ENCODE results near the gene CYB561A3.
"Not testable (repeated sequence)": the region's sequence is repeated elsewhere in the genome, so short reads cannot be mapped to it uniquely, and the experiment has no call there.

Gene CYB561A3, protein sequence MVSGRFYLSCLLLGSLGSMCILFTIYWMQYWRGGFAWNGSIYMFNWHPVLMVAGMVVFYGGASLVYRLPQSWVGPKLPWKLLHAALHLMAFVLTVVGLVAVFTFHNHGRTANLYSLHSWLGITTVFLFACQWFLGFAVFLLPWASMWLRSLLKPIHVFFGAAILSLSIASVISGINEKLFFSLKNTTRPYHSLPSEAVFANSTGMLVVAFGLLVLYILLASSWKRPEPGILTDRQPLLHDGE

DNA sequence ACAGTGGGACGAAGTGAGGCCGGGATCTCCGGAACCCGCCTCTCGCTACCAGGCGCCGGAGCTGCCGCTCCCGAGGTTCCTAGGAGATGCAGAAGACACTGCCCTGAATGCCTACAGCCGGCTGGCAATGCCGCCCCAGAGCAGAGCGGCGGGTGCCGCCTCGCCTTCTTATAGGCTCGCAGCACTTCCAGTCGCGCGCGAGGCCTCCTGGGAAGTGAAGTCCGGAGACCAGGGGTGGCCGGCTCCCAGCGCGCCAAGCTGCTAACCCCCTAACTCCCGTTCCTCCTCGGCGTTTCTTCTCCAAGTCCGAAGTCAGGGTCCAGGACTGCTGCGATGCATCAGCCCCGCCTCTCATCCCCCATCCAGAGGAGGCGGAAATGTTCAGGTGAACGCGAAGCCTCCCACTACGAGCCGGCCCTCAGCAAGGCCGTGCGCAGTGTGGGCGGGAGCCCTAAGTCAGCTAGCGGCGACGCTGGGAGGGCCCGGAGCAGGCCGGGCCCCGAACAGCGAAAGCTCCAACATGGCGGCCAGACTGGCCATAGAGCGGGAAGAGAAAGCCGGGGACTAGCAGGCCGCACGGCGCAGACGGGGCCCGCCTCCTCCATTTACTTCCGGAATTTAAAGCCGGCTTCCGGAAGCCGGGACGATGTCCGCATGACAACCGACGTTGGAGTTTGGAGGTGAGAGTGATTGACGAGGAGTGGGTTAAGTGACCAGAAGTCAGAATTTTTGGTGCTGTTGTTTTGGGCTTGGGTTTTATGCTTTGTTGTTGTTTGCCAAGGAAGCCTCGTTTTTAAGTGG lies at the start of gene CYB561A3, which contains the start of gene TMEM138:
Gene CYB561A3 (minus strand): TSS at position 142 of the 801 bp plus-strand sequence. CDS start 5,169 bp downstream, outside the sequence.
Gene TMEM138 (plus strand): TSS at position 634 of the 801 bp plus-strand sequence. CDS start 2,017 bp downstream, outside the sequence.
- peak; percentile 98 for DNase-seq

DNA sequence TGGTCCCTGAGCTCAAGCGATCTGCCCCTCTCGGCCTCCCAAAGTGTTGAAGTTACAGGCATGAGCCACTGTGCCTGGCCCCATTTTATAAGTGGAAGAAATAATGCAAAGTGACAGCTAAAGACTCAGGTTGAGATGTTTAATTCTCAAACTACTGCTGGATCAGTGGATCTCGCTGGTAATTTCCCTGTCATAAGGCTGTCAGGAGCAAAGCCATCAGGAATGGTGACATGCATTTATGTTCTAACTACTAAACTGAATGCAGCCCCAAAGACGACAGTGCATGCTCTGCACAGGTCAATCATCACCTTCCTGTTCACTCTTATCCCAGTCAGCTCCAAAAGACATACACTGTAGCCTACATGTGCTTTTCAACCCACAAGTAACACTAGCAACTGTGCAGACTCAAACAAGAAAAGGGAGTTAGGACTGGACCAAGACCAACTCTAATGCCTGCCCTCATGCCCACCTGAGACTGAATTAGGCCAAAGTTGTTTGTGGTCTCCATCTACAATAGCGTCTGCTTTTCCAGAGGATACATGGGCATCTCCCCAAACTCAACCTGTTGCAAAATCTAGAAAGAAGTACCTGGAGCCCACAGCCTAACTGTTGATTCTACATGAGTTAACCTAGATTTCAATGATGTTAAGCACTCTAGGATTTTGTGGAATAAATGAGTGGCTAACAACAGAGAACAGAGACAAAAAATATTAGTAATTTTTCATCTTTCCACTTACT lies 45.5 kb upstream of the CYB561A3 start:
- no peak for DNase-seq

DNA sequence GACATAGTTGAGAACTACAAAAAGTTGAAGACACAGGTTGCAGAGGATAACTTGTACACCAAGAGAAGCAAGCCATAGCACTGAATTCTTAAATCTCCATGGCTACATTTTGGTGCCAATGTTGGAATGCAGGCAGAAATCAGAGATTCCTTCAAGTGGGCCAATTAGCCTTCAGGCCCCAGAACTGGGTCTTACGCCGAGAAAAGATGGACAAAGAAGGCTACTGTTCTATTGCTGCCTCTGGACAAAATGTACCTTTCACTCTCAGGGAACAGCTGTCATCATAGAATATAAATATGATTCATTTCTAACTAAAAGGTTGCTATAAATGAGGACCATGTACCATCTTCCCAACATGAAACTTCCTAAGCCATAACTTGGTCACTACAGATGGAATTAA lies 44.4 kb upstream of the CYB561A3 start:
- DNase-seq, result no peak

DNA sequence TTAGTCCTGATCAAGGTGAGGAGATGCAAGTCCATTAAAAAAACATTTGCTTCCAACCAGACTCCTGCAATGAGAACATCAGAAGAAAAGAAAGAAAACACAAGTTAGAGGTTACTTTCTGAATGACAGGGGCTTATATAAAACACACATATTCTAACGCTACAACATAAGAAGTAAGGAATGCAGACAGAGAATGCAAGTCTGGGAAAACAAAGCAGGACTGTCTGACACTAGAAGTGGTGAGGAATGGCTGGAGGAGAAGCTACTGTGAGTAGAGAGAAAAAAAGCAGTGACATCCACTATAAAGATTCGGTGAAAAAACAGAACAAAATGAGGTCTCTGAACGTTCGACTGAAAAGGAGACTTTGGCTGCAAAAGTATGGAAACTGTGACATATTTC lies 43.0 kb upstream of the CYB561A3 start:
- no peak for DNase-seq

DNA sequence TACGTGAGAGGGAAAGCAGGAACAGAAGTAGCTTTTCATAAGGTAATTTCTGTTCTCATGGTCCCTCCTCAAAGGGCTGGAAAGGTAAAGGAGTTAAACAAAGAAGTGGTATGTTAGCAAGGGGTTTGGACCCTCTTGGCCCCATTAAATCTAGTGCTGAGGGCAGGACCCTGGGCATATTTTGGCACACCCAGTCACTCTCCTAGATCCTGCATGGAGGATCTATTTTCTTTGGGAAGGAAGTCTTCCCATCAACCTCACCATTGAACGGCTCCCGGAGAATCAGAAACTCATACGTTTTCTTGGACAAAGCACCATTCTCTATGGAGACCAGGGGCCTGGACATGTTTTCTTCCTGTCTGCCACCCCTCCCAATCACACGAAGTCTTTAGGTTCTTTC lies 42.4 kb upstream of the CYB561A3 start:
- no peak for DNase-seq

DNA sequence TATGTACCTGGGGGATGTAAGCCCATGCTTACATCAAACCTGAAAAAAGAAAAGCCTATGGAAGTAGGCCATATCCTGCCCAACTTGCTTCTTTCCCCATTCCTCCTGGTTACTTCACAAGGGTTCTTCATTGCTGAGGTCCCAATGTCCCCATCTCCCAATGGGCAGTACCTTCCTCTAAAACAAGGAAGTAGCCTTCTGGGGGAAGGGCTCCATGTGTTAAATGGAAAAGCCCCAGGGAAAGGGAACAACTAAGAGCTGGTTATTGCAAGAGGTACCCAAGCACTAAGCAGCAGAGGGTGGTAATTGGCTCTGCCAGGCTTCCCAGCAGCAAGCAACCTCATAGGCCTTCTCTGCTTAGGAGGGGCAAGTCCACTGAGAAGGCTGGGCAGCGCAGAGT lies 42.0 kb upstream of the CYB561A3 start:
- DNase-seq, result no peak

DNA sequence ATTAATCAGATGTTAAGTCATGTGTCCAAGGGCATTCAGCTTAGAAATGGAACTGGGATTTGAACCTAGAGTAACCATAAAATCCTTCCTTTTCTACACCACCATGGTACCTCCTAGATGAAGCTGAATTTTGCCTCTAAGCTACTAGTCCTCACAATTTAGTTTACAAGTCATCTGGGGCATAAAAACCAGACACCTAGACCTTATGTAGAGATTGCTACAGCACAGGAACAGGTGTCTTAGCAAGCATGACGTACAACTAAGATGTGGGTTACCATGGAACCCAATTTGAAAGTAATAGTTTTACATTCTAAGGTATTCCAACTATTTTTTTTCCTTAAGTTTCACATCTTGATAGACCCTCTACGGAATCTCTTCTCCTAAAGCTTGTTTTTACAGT lies 39.9 kb upstream of the CYB561A3 start:
- no peak for DNase-seq

DNA sequence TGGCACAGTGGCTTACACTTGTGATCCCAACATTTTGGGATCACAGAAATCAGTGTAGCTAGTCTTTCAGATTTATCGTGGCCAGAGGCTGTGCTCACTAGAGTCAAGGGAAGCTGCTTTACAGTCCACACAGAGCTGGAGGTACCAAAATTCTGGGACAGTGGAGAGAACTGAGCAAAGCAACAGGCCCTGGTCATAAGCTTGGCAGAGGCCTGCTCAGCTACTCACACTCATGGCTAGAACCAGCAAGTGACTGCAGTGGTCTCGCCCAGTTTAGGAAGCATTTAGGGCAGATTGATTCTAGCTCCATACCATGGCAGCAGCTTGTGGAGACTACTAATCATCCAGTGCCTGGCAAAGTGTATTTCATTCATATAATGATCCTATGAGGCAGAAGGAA lies 39.5 kb upstream of the CYB561A3 start:
- DNase-seq, result no peak

DNA sequence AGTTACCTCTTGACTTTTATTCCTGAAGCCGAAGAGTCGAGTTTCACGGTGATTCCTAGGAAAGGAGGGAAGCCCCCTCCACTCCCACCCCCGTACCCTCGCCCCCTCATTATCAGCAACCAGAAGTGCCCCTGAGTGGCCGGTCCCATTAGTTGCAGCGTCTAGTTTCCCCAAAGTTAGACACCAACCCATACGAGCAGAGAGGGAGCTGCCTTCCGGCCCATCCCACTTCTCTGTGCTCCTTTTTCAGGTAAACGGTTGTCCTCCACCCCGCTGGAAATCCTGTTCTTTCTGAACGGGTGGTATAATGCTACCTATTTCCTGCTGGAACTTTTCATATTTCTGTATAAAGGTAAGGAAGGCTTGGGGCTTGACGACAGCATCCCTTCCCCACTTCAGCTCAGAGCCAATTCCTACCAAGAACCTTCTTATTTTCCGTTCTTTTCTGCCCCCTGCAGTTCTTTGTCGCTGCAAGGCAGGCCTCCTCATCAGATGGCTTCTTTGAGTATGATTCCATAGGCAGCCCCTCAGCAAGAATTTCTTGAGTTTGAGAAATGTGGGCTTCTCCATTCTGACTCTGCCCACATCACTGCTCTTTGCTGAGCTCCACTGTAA lies 31.4 kb upstream of the CYB561A3 start:
- DNase-seq, result peak in 1 of 2 experiments; percentile 41

DNA sequence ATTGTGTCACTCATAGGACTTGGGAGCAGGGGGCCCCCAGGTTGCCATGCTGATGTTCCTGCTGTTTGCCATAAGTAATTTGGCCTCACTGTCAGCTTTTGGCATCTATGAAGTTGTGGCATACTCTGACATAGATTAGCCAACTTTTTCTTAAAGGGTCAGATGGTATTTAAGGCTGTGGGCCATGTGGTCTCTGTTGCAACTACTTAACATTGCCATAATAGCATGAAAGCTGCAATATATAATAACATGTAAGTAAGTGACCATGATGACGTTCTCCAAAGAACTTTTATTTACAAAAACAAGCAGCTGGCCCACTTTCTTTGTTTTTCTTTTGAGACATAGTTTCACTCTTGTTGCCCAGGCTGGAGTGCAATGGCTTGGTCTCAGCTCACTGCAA lies 28.5 kb upstream of the CYB561A3 start:
- no peak for DNase-seq

DNA sequence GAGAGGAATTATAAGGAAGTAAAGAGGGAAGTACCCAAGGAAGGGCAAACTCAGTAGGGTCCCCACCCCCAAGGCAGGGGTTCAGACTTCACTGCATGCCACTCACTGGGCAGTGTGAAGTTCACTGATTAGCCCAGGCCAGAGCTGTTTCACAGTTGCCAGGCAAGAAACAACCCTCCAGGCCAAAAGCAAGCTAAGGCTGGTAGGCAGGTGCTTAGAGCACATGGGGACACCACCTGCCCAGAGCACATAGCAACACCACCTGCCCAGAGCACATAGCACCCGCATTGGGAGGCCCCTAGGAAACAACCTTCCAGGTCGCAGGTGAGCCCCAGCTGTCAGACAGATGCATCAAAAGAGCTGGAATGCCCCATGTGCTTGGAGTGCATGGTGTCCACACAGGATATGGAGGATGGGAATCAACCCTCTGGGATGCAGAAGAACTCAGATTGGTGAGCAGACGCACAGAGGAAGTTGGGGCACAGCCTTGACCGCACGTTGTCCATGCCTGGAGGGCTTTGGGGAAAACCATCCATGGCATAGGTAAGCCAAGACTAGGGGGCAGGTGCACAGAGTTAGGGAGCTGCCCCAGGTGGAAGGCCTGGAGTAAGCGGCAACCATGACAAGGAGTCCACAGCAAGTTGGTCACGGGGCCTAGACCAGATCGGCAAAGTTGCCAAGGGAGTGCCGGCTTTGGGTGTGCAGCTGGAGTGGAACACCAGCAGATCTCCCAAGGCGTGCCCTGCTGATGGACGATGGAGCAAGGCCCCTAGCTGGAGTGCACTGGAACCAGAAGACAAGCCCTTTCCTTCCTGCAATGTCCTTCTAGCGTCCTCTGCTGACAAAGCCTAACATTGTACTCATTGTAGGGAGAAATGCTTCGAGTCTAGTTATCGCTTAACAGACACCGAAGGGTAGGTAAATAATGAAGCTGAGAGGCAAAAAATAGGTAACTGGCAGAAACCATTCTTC lies 22.9 kb upstream of the CYB561A3 start:
- peak; percentile 57 to 59 for DNase-seq

DNA sequence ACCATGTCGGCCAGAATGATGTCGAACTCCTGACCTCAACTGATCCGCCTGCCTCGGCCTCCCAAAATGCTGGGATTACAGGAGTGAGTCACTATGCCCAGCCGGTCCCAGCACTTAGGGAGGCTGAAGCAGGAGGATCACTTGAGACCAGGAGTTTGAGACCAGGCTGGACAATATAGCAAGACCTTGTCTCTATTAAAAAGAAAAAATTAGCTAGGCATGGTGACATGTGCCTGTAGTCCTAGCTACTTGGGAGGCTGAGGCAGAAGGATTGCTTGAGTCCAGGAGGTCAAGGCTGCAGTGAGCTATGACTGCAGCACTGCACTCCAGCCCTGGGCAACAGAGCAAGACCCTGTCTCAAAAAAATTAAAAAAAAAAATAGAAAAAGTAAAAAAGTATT lies 22.2 kb upstream of the CYB561A3 start:
- DNase-seq, result not testable (repeated sequence)

DNA sequence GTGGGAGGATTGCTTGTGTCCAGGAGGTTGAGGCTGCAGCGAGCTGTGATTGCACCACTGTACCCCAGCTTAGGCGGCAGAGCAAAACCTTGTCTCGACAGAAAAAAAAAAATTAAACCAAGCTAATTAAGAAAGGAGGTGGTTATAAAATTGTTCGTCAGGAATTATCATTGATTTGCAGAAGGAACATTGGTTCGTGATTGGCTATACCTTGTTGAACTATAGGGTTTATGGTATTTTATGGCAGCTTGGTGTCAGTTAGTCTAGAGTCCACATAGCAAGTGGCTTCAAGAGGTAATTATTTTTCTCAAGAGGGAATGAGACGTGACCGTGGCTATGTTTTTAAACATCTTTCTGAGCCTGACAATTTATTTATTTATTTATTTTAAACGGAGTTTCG lies 19.2 kb upstream of the CYB561A3 start:
- no peak for DNase-seq

DNA sequence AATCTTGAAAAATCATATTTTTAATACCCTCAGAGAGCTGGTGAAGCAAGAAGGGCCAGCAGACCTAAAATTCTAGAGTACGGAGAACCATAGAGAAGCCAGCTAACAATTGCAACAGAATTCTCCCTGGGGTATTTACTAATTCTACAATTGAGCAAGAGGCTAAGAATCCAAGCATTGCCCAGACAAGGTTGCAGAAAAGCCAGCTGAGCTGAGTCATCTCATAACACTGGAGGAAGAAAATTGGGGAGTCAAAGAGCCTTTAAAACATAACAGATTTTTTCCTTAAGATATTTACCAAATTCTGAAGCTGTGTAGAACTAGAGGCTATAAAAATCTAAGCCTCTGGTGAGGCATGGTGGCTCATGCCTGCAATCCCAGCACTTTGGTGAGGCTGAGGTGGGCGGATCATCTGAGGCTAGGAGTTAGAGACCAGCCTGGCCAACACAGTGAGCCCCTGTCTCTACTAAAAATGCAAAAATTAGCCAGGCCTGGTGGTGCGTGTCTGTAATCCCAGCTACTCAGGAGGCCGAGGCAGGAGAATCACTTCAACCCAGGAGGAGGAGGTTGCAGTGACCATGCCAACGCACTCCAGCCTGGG lies 17.1 kb upstream of the CYB561A3 start:
- DNase-seq, result no peak

DNA sequence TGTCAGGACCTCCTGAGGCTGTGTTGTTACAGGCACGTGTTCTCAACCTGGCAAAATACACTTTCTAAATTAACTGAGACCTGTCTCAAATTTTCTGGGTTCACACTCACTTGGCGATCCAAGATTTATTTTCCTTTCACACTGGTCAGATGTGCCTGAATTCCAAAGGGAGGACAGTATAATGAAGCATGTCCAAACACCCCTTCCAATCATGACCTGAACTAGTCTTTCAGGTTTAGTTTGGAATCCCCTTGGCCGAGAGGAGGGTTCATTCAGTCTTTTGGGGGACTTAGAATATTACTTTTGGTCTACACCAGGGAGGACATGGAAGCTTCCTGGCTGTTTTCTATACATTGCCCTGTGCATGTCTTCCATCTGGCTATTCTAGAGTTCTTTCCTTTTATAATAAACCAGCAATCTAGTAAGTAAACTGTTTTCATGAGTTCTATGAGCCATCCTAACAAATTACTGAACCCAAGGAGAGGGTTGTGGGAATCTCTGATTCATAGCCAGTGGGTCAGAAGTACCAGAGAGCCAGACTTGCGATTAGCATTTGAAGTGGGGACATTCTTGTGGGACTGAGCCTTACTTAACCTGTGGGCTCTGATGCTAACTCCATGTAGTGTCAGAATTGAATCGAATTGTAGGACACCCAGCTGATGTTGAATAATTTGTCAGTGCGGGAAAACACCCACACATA lies 15.9 kb upstream of the CYB561A3 start:
- no peak for DNase-seq

DNA sequence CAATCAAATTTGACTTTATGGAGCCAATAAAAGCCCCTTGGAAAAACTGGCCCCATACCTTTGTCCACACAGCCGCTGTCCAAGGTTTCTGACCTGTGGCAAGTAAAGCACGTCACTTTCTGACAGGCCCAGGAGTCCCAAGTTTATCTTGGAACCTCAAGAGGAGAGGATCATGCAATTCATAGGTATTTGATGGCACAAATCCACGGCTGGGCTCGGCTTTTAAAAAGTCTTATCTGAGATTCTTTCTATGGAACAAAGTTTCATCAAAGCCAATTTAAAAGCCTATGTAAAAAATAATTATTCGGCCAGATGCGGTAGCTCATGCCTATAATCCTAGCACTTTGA lies 14.1 kb upstream of the CYB561A3 start:
- DNase-seq, result no peak

DNA sequence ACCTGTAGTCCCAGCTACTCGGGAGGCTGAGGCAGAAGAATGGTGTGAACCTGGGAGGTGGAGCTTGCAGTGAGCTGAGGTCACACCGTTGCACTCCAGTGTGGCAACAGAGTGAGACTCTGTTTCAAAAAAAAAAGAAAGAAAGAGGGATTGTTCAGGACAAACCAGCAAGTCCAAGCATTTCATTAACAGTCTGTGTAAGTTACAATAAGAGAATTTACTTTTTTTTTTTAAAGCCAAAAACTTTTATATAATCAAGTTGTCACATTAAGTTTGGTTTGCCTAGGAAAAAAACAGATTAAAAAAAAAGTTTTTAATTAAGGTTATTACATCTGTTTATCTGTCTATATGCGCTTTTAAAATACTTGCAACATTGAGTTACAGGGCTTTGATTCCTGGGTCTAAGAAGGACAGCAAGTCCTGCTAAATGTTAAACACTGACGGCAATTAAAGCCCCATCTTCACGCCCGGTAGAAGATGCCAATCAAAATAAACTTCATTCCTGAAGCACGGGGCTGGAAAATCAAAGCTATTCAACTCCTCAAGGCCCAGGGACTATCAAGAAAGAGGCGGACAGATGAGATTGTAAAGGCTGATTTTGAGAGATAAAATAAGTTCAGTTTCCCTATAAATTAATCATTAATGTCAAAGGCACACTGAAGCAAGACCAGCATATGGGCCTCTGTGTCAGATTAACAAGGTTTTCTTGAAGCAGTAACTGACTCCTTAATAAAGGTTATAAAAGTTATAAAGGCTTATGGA lies 11.2 kb upstream of the CYB561A3 start:
- DNase-seq, result no peak

DNA sequence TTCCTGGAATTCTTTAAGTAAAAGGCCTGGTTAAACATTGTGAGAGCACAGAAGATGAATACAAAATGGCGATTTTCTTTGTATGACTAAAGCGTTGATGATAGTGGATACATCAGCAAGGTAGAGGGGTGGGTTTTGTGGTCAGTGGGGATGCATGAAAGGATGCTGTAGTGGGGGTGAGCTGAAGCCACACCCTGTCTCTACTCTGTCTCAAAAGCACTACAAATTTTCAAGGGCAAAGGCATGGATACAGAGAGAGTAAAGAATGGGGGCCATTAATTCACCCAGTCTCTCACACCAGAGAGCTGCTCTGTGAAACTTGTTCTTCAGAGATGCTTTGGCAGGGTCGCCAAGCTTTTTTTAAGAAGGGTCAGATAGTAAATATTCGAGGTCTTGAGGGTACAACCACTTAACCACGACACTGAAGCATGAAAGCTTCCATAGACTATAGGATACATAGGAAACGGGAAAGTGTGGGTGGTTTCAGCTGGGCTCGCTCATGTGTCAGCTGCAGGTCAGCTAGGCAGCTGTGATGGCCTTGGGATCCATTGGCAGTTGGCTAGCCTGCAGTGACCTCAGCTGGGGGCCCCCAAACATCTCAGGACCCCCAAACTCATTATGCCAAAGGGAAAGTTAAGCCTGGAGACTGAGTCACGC lies 8.8 kb upstream of the CYB561A3 start:
- DNase-seq, result no peak

Data from NCI-H526 (cell line).